Measurements from ENCODE around the gene SUSD5.
"Not testable (repeated sequence)": the region's sequence is repeated elsewhere in the genome, so short reads cannot be mapped to it uniquely, and the experiment has no call there.

The SUSD5 gene

DNA sequence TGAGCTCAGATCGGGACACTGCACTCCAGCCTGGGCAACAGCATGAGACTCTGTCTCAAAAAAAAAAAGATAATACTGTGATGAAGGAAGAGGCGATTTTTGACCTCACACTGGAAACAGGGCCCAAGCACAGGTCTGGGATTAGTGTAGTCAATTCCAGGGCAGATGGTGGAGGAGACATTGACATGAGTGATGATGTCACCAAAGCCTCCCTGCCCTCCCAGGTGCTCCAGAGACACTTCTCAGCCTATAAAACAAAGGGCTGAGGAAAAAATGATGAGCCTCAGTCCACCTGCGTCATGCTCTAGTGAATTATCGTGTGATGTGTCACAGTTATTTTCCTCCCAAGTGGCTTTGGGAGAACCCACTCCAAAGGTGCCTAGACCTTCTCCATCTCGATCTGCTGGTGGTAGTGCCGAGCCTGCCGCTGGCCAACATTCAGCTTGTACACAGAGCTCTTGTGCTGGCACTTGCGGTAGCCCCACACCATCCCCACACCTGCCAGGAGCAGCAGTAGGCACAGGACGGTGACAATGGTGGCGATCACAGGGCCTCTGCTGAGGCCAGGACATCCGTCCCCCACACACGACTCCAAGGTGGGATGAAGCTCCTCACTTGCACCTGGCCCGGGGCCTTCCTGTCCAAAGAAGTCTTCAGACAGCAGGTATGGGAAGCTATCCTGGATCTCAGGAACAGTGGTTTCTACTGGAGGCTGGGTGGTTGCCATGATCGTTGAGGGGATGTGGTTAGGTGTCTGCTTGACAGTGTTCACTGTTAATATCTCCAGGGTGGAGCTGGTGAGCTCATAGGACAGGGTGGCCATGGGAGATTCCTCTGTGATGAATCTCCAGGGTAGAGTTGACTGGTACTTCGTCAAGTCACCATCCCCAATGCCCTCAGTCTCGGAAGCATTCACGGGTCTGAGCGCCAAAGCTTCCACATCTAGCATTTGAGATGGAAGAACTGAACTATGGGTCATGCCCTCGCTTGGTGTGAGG is 65.9 kb downstream of the SUSD5 start:
- H3K9ac ChIP-seq (ENCODE audit: low read depth, low read length): no peak overlapping the region
- no peak overlapping the region for H3K27ac ChIP-seq (ENCODE audit: low read depth, low read length)
- H3K27me3 ChIP-seq (ENCODE audit: control insufficient read depth, insufficient read depth, low read length): no peaks in the 10 kb centered on the region
- no peaks in the 10 kb centered on the region for H3K4me1 ChIP-seq (ENCODE audit: control insufficient read depth, insufficient read depth, low read length)
- H3K9me3 ChIP-seq (ENCODE audit: control insufficient read depth, insufficient read depth, low read length): no peaks in the 10 kb centered on the region
- H3K36me3 ChIP-seq (ENCODE audit: control insufficient read depth, insufficient read depth, low read length): no peaks in the 10 kb centered on the region
- H3K4me3 ChIP-seq (ENCODE audit: low read depth, low read length): no peak overlapping the region

DNA sequence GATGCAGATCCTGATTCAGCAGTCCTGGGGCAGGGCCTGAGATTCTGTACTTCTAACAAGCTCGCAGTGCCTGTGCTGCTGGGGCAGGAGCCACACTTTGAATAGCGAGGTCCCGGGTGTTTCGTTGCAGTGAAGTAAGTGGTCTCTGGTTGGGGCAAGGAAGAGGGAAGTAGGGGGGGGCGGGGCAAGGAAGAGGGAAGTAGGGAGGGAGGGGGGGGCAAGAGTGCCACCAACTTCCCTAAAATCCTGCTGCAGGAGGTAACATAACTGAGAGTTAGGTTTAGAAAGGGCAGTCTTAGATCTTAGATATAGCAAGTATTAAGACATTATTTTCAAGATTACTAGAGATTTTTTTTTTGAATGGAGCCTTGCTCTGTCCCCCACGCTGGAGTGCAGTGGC is 69.3 kb downstream of the SUSD5 start:
- Histone ChIP-seq H3K9ac (ENCODE audit: low read depth, low read length) (no peak overlapping the region), H3K4me1 (ENCODE audit: control insufficient read depth, insufficient read depth, low read length) (0 out of 2 replicates have a peak, but pooled peaks cover under 1% of the 10 kb centered on the region), H3K27ac (ENCODE audit: low read depth, low read length) (no peak overlapping the region), H3K36me3 (ENCODE audit: control insufficient read depth, insufficient read depth, low read length) (no peaks in the 10 kb centered on the region), H3K27me3 (ENCODE audit: control insufficient read depth, insufficient read depth, low read length) (no peaks in the 10 kb centered on the region), H3K9me3 (ENCODE audit: control insufficient read depth, insufficient read depth, low read length) (no peaks in the 10 kb centered on the region), H3K4me3 (ENCODE audit: low read depth, low read length) (no peak overlapping the region)

DNA sequence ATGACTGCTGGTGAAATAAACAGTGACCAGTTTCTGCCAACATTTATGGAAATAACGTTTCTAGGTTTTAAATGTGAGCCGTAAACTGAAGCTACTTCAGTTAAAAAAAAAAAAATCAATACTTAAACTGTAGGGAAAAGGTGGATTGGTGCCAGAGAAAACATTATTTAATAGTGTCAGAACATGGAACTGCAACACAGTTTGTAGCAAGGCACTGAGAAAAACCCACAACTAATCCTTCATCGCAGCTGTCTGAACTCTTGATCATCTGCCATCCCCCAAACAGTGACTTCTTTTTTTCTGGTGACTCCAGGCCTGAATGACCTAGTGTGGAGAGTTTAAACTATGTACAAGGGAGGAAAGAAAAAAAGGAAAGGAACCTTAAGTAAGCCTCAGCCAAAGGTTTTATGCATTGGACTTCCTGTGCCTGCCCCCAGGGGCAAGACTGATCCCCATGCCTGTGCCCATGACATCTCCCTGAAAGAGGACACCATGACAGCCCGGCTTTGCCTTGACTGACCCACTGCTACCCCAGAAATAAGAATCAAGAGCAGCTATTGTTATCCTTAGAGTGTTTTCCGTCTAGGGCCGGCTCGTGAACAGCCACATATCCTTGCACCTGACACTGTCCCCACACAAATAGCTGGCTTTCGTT is 71.7 kb downstream of the SUSD5 start:
- Histone ChIP-seq H3K9ac (ENCODE audit: low read depth, low read length) (no peak overlapping the region), H3K27me3 (ENCODE audit: control insufficient read depth, insufficient read depth, low read length) (no peaks in the 10 kb centered on the region), H3K9me3 (ENCODE audit: control insufficient read depth, insufficient read depth, low read length) (no peaks in the 10 kb centered on the region), H3K4me3 (ENCODE audit: low read depth, low read length) (no peak overlapping the region), H3K4me1 (ENCODE audit: control insufficient read depth, insufficient read depth, low read length) (0 out of 2 replicates have a peak, but pooled peaks cover 2% of the 10 kb centered on the region), H3K36me3 (ENCODE audit: control insufficient read depth, insufficient read depth, low read length) (peaks cover 11% of the 10 kb centered on the region; the same call in 1 of the 2 replicates), H3K27ac (ENCODE audit: low read depth, low read length) (no peak overlapping the region)

DNA sequence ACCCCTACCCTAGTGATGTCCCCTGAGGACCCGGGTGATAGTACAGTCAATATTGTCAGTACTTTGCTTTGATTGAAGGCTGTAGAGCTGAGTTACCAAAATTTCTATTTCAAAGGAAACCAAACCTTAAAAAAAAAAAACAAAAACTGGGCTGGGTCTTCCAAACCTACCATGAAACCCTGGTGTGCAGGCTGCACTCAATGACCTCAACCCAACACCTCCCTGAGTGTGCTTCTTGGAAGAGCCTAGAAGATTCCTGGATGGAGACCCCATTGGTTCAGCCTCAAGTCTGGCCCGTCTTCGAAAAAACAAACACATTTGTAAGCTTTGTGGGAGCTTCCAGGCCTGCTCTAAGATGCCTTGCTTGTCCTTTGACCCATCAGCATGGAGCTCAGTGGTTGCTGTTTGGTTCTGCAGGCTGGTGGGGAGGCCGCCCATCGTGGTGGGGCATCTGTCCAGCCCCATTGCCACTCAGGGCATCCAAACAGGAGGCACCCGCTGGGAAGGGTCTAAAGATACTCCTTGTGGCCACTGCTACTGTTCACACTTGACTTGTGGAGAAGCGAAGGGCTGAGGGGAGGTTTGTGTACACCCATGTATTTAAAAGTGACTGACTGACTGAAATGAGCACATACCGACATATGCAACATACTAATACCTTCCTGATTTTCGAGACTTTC is 72.6 kb downstream of the SUSD5 start:
- no peak overlapping the region for H3K9ac ChIP-seq (ENCODE audit: low read depth, low read length)
- H3K27me3 ChIP-seq (ENCODE audit: control insufficient read depth, insufficient read depth, low read length): no peaks in the 10 kb centered on the region
- H3K36me3 ChIP-seq (ENCODE audit: control insufficient read depth, insufficient read depth, low read length): peaks cover 14% of the 10 kb centered on the region; the same call in 1 of the 2 replicates
- no peak overlapping the region for H3K27ac ChIP-seq (ENCODE audit: low read depth, low read length)
- no peaks in the 10 kb centered on the region for H3K9me3 ChIP-seq (ENCODE audit: control insufficient read depth, insufficient read depth, low read length)
- H3K4me3 ChIP-seq (ENCODE audit: low read depth, low read length): no peak overlapping the region
- H3K4me1 ChIP-seq (ENCODE audit: control insufficient read depth, insufficient read depth, low read length): 0 out of 2 replicates have a peak, but pooled peaks cover 2% of the 10 kb centered on the region

DNA sequence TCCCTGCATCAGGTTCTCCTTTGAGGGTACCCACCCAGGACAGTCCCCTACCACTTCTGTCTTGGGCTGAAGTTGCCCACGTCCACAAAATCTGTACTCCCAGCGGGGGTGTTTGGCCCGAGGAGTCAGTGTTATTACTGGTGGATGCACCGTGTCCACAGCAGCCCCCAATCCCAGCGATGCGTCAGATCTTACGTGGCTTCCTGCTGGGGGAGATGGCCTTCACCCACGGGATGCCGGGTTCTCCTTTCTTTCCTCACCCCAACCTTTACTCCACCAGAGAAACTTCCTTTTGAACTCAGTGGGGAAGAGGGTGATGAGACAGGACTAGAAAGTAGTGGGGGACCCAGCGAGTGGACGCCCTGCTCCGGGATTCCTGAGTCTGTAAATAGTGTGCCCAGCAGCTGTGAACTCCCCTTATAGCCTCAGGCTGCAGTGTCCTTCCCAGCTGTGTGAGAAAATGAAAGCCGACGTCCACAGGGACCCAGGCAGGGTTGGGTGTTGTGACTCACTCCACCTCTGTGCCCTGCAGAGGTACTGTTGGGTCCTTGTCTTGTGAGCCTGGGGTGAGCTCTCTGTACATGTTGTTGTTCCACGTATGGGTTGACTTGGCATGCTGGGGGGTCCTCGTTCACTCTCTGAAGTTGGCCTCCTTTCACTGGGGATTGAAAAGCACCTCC is 73.2 kb downstream of the SUSD5 start:
- Histone ChIP-seq H3K36me3 (ENCODE audit: control insufficient read depth, insufficient read depth, low read length) (peaks cover 14% of the 10 kb centered on the region; the same call in 1 of the 2 replicates), H3K4me1 (ENCODE audit: control insufficient read depth, insufficient read depth, low read length) (0 out of 2 replicates have a peak, but pooled peaks cover 2% of the 10 kb centered on the region), H3K9me3 (ENCODE audit: control insufficient read depth, insufficient read depth, low read length) (no peaks in the 10 kb centered on the region)

DNA sequence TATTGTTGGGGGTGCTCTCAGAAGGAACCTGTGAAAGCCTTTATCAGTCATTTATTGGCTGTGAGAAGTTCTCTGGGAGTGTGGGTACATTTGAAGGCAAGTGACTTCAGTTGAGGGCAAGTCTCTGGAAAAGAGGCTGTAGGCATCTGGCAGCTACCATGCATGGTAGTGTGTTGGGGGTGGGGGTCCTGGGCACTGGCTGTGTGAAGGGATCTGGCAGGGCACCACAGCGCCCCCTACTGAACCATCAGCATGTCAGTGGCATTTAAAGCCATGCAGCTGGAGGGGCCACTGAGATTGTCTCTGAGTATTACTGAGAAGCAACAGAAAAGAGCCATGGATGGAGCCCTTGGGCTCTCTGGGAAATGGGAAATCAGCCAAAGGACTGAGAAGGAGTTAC is 74.2 kb downstream of the SUSD5 start:
- Histone ChIP-seq H3K9ac (ENCODE audit: low read depth, low read length) (no peak overlapping the region), H3K27ac (ENCODE audit: low read depth, low read length) (no peak overlapping the region), H3K27me3 (ENCODE audit: control insufficient read depth, insufficient read depth, low read length) (no peaks in the 10 kb centered on the region), H3K9me3 (ENCODE audit: control insufficient read depth, insufficient read depth, low read length) (no peaks in the 10 kb centered on the region), H3K4me3 (ENCODE audit: low read depth, low read length) (no peak overlapping the region), H3K36me3 (ENCODE audit: control insufficient read depth, insufficient read depth, low read length) (peaks cover 14% of the 10 kb centered on the region; the same call in 1 of the 2 replicates), H3K4me1 (ENCODE audit: control insufficient read depth, insufficient read depth, low read length) (0 out of 2 replicates have a peak, but pooled peaks cover 2% of the 10 kb centered on the region)

More for the DNA sequence above, 73.2 kb downstream of the SUSD5 start:
- H3K27ac ChIP-seq (ENCODE audit: low read depth, low read length): no peak overlapping the region
- no peak overlapping the region for H3K9ac ChIP-seq (ENCODE audit: low read depth, low read length)
- no peak overlapping the region for H3K4me3 ChIP-seq (ENCODE audit: low read depth, low read length)
- H3K27me3 ChIP-seq (ENCODE audit: control insufficient read depth, insufficient read depth, low read length): no peaks in the 10 kb centered on the region

DNA sequence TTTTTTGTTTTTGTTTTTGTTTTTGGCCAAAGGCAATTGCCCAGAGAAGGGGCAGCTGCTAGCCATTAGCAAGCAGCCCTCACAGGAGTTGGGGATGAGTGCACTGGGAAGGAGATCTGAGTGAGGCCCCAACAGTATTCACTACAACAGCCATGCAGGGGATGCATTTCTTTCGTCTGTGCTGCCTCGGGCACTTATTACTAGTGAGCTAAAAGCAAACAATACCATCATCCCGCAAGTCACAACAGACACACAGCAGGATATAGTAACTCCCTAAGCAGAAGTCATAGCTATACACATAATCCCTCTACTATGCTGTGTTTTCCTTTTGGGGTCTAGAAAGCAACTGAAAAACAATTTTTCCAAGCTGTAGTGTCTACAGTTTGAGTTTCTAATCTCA is 77.6 kb downstream of the SUSD5 start:
- Histone ChIP-seq H3K4me3 (ENCODE audit: low read depth, low read length) (no peak overlapping the region), H3K27ac (ENCODE audit: low read depth, low read length) (no peak overlapping the region), H3K9me3 (ENCODE audit: control insufficient read depth, insufficient read depth, low read length) (no peaks in the 10 kb centered on the region), H3K27me3 (ENCODE audit: control insufficient read depth, insufficient read depth, low read length) (no peaks in the 10 kb centered on the region), H3K36me3 (ENCODE audit: control insufficient read depth, insufficient read depth, low read length) (peaks cover 17% of the 10 kb centered on the region), H3K4me1 (ENCODE audit: control insufficient read depth, insufficient read depth, low read length) (0 out of 2 replicates have a peak, but pooled peaks cover 2% of the 10 kb centered on the region), H3K9ac (ENCODE audit: low read depth, low read length) (no peak overlapping the region)

DNA sequence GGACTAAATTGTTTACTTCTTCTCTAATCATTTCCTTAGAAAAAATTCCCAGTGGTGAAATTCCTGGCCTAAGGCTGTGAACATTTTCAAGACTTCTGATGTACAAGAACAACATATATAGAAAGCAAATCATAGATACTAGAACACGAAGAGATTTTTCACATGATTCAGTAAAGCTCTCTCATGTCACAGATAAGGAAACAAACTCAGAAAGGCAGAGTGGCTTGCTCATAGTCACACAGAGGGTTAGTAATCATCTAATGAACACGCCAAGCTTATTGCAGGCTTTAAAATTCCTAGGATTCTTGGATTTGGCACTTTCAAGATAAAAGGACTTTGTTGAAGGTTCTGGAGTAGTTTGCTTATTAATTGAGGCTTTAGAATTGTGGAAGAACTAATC is 78.6 kb downstream of the SUSD5 start:
- Histone ChIP-seq H3K36me3 (ENCODE audit: control insufficient read depth, insufficient read depth, low read length) (peaks cover 19% of the 10 kb centered on the region), H3K9ac (ENCODE audit: low read depth, low read length) (no peak overlapping the region)

GRCh38 chr3:33139006-33139623 is 79.5 kb downstream of the SUSD5 start:
- H3K4me3 ChIP-seq (ENCODE audit: low read depth, low read length); H3K27me3 ChIP-seq (ENCODE audit: control insufficient read depth, insufficient read depth, low read length); H3K9me3 ChIP-seq (ENCODE audit: control insufficient read depth, insufficient read depth, low read length); H3K27ac ChIP-seq (ENCODE audit: low read depth, low read length); H3K9ac ChIP-seq (ENCODE audit: low read depth, low read length); H3K4me1 ChIP-seq (ENCODE audit: control insufficient read depth, insufficient read depth, low read length): not testable (repeated sequence)
- H3K36me3 ChIP-seq (ENCODE audit: control insufficient read depth, insufficient read depth, low read length): peaks cover 28% of the 10 kb centered on the region

More for the DNA sequence above, 78.6 kb downstream of the SUSD5 start:
- Histone ChIP-seq H3K4me1 (ENCODE audit: control insufficient read depth, insufficient read depth, low read length) (0 out of 2 replicates have a peak, but pooled peaks cover 2% of the 10 kb centered on the region), H3K9me3 (ENCODE audit: control insufficient read depth, insufficient read depth, low read length) (no peaks in the 10 kb centered on the region), H3K4me3 (ENCODE audit: low read depth, low read length) (no peak overlapping the region), H3K27me3 (ENCODE audit: control insufficient read depth, insufficient read depth, low read length) (no peaks in the 10 kb centered on the region), H3K27ac (ENCODE audit: low read depth, low read length) (no peak overlapping the region)

DNA sequence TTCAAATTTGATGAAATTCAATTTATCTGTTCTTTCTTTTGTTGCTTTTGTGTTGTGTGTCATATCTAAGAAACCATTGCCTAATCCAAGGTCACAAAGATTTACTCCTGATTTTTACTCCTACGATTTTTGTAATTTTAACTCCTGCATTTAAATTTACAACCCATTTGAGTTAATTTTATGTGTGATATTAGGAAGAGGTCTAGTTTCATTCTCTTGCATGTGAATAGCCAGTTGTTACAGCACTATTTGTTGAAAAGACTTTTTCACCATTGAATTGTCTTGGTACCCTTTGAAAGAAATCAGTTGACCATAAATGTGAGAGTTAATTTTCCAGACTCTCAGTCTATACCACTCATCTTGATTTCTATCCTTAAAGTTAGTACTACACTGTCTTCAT is 80.9 kb downstream of the SUSD5 start:
- H3K4me3 ChIP-seq (ENCODE audit: low read depth, low read length): no peak overlapping the region
- no peak overlapping the region for H3K27ac ChIP-seq (ENCODE audit: low read depth, low read length)
- no peak overlapping the region for H3K9ac ChIP-seq (ENCODE audit: low read depth, low read length)
- no peaks in the 10 kb centered on the region for H3K27me3 ChIP-seq (ENCODE audit: control insufficient read depth, insufficient read depth, low read length)
- no peaks in the 10 kb centered on the region for H3K4me1 ChIP-seq (ENCODE audit: control insufficient read depth, insufficient read depth, low read length)
- peaks cover 35% of the 10 kb centered on the region for H3K36me3 ChIP-seq (ENCODE audit: control insufficient read depth, insufficient read depth, low read length)
- H3K9me3 ChIP-seq (ENCODE audit: control insufficient read depth, insufficient read depth, low read length): no peaks in the 10 kb centered on the region
